Loucy (cell line): ENCODE data around the gene SHROOM4.

Experiments used
- H2AFZ ChIP-seq: fragments of 200-600 bp; sonication (generic); 2 replicates; pipeline ENCODE4 v1.6.0; 2016; ENCODE audit warnings: antibody characterized with exemption, mild to moderate bottlenecking, low read length, moderate library complexity
- H3F3A ChIP-seq: fragments of 200-600 bp; 2 replicates; pipeline ENCODE4 v1.6.0; 2016; ENCODE audit warnings: antibody characterized with exemption, low read depth, mild to moderate bottlenecking
- H3K27me3 ChIP-seq: fragments of 200-600 bp; sonication (generic); 2 replicates; pipeline ENCODE4 v1.6.1; 2014; ENCODE audit warnings: low read length, mild to moderate bottlenecking; ENCODE audit not compliant: insufficient read depth, poor library complexity, severe bottlenecking
- H3K36me3 ChIP-seq: fragments of 200-600 bp; sonication (generic); 2 replicates; pipeline ENCODE4 v1.6.1; 2016; ENCODE audit warnings: low read length; ENCODE audit not compliant: insufficient read depth
- H3K4me1 ChIP-seq: fragments of 200-600 bp; sonication (generic); 2 replicates; pipeline ENCODE4 v1.5.1; 2014; ENCODE audit warnings: low read length, mild to moderate bottlenecking; ENCODE audit not compliant: insufficient read depth, poor library complexity, severe bottlenecking
- H3K4me2 ChIP-seq: fragments of 200-600 bp; sonication (generic); 2 replicates; pipeline ENCODE4 v1.6.0; 2014; ENCODE audit warnings: antibody characterized with exemption, low read length, low read depth, mild to moderate bottlenecking; ENCODE audit not compliant: poor library complexity, severe bottlenecking
- H3K4me3 ChIP-seq: fragments of 200-600 bp; sonication (generic); 2 replicates; pipeline ENCODE4 v1.5.1; 2014; ENCODE audit warnings: low read length, mild to moderate bottlenecking, mixed read lengths; ENCODE audit not compliant: poor library complexity, severe bottlenecking
- H3K79me2 ChIP-seq: fragments of 200-600 bp; sonication (generic); 2 replicates; pipeline ENCODE4 v1.6.1; 2014; ENCODE audit warnings: low read length; ENCODE audit not compliant: insufficient read depth
- H3K9ac ChIP-seq: fragments of 200-600 bp; sonication (generic); 2 replicates; pipeline ENCODE4 v1.6.0; 2014; ENCODE audit warnings: mild to moderate bottlenecking, low read depth, low read length, moderate library complexity; ENCODE audit not compliant: poor library complexity, severe bottlenecking
- H3K9me2 ChIP-seq: fragments of 200-600 bp; sonication (generic); replicated peaks from 2 replicates; pipeline ENCODE4 v1.6.1; 2016; ENCODE audit warnings: low read depth, low read length, mixed read lengths
- H3K9me3 ChIP-seq: fragments of 200-600 bp; sonication (generic); 2 replicates; pipeline ENCODE4 v1.6.1; 2014; ENCODE audit warnings: mild to moderate bottlenecking, antibody characterized with exemption, low read length, low read depth; ENCODE audit not compliant: insufficient read depth
- H4K20me1 ChIP-seq: fragments of 200-600 bp; sonication (generic); 2 replicates; pipeline ENCODE4 v1.6.0; 2014; ENCODE audit warnings: antibody characterized with exemption, low read length, mild to moderate bottlenecking; ENCODE audit not compliant: insufficient read depth, poor library complexity, severe bottlenecking
- EZH2phosphoT487 ChIP-seq: fragments of 200-600 bp; IDR thresholded peaks from 2 replicates; pipeline ENCODE4 v1.6.1; 2018; ENCODE audit warnings: antibody characterized with exemption, mild to moderate bottlenecking, moderate library complexity, borderline replicate concordance
- TF ChIP-seq, protein P1 (sequence below): fragments of 200-600 bp; sonication (generic); conservative IDR thresholded peaks from 2 replicates; pipeline ENCODE4 v1.5.1; 2014; ENCODE audit warnings: mild to moderate bottlenecking, antibody characterized with exemption, low read length

Gene SHROOM4

DNA sequence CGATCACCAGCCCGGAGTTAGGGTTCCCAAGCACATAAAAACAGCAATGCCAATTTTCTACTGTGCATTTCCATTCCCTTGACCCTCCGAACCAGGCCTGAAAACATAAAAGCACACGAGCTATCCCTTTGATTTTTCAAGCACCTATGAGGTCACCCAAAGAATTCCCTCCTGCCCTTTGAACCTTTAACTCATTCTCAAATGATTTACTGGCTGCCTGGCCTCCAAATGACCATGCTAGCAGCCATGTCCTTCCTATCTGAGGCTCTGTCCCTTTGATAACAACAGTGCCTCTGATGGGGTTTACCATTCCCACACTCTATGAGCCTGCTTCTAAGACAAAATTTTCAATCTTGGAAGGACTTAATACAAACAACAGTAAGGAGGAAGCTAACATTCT lies 15.2 kb downstream of the SHROOM4 start:
- no peak for TF ChIP-seq EZH2phosphoT487
- TF ChIP-seq, protein P1, sequence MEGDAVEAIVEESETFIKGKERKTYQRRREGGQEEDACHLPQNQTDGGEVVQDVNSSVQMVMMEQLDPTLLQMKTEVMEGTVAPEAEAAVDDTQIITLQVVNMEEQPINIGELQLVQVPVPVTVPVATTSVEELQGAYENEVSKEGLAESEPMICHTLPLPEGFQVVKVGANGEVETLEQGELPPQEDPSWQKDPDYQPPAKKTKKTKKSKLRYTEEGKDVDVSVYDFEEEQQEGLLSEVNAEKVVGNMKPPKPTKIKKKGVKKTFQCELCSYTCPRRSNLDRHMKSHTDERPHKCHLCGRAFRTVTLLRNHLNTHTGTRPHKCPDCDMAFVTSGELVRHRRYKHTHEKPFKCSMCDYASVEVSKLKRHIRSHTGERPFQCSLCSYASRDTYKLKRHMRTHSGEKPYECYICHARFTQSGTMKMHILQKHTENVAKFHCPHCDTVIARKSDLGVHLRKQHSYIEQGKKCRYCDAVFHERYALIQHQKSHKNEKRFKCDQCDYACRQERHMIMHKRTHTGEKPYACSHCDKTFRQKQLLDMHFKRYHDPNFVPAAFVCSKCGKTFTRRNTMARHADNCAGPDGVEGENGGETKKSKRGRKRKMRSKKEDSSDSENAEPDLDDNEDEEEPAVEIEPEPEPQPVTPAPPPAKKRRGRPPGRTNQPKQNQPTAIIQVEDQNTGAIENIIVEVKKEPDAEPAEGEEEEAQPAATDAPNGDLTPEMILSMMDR = no peak
- Histone ChIP-seq H4K20me1 (no peaks in the 10 kb centered on the region), H3K9me2 (no peaks in the 10 kb centered on the region), H2AFZ (no peak overlapping the region), H3K9me3 (no peaks in the 10 kb centered on the region), H3F3A (no peaks in the 10 kb centered on the region), H3K79me2 (no peaks in the 10 kb centered on the region), H3K9ac (no peak overlapping the region), H3K4me1 (no peaks in the 10 kb centered on the region), H3K36me3 (no peaks in the 10 kb centered on the region), H3K27me3 (no peaks in the 10 kb centered on the region), H3K4me3 (no peak overlapping the region), H3K4me2 (no peak overlapping the region)

- Histone ChIP-seq H3K4me2 (no peak overlapping the region), H3K9me2 (no peaks in the 10 kb centered on the region), H3K9me3 (no peaks in the 10 kb centered on the region), H3F3A (no peaks in the 10 kb centered on the region), H2AFZ (no peak overlapping the region), H3K9ac (no peak overlapping the region), H3K4me3 (no peak overlapping the region), H3K27me3 (no peaks in the 10 kb centered on the region), H4K20me1 (no peaks in the 10 kb centered on the region), H3K4me1 (no peaks in the 10 kb centered on the region), H3K36me3 (no peaks in the 10 kb centered on the region), H3K79me2 (no peaks in the 10 kb centered on the region)
- TF ChIP-seq EZH2phosphoT487 = no peak
- TF ChIP-seq, protein P1 = no peak
These were observed 26.9 kb downstream of the SHROOM4 start for GRCh38 chrX:50787099-50787498.

- Histone ChIP-seq H3K4me3 (no peak overlapping the region), H3F3A (no peaks in the 10 kb centered on the region), H3K9ac (no peak overlapping the region), H3K36me3 (no peaks in the 10 kb centered on the region), H3K9me3 (no peaks in the 10 kb centered on the region), H3K9me2 (no peaks in the 10 kb centered on the region), H4K20me1 (no peaks in the 10 kb centered on the region), H3K4me2 (no peak overlapping the region), H3K4me1 (no peaks in the 10 kb centered on the region), H2AFZ (no peak overlapping the region), H3K27me3 (no peaks in the 10 kb centered on the region), H3K79me2 (no peaks in the 10 kb centered on the region)
- no peak for TF ChIP-seq EZH2phosphoT487
- TF ChIP-seq, protein P1 = no peak
These were observed 33.9 kb downstream of the SHROOM4 start for GRCh38 chrX:50780144-50780543.
